Fibroblast of peridontal ligament (primary cell): Measurements from ENCODE around the gene EPHB4.
"Not testable (repeated sequence)": the region's sequence is repeated elsewhere in the genome, so short reads cannot be mapped to it uniquely, and the experiment has no call there.

Experiments
- DNase-seq: peaks from one replicate; pipeline ENCODE4 v3.0.0-alpha.2; 2010; ENCODE audit errors: extremely low read depth

EPHB4 gene

DNA sequence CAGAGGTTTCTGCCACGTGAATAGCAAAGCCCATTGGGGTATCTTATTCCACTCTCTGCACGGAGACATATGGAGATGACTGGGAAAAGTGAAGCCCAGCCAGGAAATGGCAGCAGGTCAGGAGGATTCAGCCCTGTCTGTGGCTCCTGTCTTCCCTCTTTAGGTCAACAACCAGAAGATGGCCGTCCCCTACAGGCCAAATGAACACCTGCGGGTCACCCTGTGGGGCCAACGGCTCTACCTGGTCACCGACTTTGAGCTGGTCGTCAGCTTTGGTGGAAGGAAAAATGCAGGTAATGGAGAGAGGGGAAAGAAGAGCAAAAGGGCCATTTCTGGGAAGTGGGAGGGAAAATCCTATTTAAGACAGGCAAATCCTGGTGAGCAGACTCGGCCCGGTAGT is 38.3 kb downstream of the EPHB4 start:
- no peak for DNase-seq

GRCh38 chr7:100786323-100786722 is 41.0 kb downstream of the EPHB4 start:
- DNase-seq, result no peak

DNA sequence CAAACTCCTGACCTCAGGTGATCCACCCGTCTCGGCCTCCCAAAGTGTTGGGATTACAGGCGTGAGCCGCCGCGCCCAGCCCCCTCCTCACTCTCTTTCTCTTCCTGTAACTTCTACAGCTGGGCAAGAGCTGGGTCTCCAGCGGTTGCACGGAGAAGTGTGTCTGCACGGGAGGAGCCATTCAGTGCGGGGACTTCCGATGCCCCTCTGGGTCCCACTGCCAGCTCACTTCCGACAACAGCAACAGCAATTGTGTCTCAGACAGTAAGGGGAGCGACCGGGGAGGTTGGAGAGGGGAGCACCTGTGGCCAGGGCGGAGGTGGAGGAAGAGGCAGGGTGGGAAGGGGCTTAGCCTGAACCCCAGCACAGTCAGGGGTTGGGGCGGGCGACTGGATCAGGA is 41.4 kb downstream of the EPHB4 start:
- DNase-seq, result no peak

DNA sequence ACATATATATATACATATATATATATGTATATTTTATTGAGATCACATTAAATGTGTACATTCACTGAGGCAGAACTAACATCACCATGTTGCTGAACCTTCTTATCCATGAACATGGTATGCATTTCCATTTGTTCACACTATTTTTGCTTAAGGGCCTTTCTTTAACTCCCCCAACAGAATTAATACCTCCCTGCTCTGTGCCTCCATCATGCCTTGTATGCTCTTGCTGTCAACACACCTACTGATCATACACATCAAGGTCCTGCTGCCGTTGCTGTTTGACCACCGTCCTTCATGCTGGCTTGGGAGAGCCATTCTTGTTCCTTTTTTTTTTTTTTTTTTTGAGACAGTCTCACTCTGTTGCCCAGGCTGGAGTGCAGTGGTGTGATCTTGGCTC is 43.5 kb downstream of the EPHB4 start:
- DNase-seq, result no peak

DNA sequence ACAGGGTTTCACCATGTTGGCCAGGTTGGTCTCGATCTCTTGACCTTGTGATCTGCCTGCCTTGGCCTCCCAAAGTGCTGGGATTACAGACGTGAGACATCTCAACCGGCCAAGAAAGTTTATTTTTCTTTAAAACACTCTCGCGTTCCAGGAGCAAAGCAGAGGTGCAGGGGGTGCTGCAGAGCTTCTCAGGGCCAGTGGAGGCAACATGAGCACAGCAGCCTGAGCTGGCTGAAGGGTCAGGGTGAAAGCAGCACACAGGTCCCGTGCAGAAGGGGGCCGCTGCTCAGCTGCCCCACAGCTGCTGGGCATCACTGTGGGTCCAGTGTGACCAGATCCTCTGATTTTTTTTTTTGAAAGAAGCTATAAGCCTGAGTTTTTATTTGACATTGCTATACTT is 46.1 kb downstream of the EPHB4 start:
- DNase-seq, result no peak

GRCh38 chr7:100779359-100779758 is 48.0 kb downstream of the EPHB4 start:
- DNase-seq, result no peak

GRCh38 chr7:100778061-100778621 is 49.2 kb downstream of the EPHB4 start:
- DNase-seq, result no peak

DNA sequence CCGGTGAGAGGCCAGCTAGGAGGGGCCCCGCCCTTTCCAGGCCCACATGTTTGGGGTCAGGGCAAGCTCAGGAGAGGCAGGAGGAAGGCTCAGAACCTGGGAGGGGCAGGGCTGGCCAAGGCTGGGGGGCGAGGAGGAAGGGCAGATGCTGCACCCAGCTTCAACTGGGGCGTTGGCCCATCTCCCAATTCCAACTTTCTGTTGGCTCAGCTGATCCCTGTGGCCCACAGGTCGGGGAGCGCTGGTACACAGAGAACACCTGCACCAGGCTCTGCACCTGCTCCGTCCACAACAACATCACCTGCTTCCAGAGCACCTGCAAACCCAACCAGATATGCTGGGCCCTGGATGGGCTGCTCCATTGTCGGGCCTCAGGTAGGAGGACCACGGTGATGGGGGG is 53.8 kb downstream of the EPHB4 start:
- DNase-seq, result no peak

- DNase-seq, result no peak
Measured at GRCh38 chr7:100768784-100769183, 58.5 kb downstream of the EPHB4 start.

DNA sequence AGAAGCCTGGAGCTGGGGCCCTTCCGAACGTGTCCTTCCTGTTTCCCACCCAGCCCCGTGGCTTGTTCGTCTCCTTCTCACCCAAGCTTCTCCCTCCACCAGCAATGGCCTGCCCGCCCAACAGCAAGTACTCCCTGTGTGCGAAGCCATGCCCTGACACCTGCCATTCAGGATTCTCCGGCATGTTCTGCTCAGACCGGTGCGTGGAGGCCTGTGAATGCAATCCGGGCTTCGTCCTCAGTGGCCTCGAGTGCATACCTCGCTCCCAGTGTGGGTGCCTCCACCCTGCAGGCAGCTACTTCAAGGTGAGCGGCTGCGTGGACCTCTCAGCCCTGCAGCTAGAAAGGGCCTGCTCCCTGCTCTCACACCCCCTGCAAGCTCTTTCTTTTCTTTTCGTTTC is 62.1 kb downstream of the EPHB4 start:
- no peak for DNase-seq

DNA sequence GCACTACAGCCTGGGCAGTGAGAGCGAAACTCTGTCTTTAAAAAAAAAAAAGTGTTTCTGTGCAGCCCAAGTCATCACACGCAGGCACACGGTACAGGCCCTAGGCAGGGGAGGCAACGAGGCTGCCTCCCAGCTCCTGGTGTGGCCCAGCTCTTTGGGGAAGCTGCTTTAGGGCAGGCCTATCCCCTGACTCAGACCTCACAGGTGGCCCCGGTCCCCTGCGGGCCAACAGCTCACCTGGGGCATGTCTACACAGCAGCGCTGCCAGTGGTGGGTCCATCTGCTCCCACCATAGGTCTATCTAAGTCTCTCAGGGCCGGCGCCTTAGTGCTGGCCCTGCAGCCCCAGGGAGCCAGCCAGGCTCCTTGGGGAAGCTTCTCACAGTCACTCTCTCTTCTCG is 62.5 kb downstream of the EPHB4 start:
- DNase-seq, result no peak

DNA sequence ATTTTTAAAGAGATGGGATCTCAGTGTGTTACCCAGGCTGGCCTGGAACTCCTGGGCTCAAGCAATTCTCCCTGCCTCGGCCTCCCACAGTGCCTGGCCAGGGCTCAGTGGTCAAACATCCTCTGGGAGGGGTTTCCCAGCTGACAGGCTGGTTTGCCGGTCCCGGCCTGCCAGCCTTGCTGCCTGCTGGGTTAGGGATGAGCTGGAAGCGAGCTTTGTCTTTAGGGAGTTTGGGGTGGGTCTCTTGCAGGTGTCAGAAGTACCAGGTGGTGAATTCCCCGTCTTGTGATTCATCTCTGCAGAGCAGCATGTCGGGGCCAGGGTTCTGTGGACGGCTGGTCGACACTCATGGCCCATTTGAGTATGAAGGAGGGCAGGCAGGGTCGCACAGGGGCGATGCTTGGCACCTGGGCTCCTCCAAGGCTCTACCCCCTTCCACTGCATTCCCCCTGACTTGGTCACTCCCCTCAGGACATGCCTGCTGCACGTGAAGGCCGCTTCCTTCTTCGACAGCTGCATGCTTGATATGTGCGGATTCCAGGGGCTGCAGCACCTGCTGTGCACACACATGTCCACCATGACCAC is 63.7 kb downstream of the EPHB4 start:
- no peak for DNase-seq

DNA sequence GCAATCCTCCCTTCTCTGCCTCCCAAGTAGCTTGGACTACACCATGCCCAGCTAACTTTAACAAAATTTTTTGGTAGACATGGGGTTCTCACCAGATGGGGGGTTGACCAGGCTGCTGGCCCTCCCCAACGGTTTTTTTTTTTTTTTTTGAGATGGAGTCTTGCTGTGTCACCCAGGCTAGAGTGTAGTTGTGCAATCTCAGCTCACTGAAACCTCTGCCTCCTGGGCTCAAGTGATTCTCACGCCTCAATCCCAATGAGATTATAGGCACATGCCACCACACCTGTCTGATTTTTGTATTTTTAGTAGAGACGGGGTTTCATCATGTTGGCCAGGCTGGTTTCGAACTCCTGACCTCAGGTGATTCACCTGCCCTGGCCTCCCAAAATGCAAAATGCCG is 64.5 kb downstream of the EPHB4 start:
- not testable (repeated sequence) for DNase-seq

GRCh38 chr7:100759357-100760171 is 67.8 kb downstream of the EPHB4 start:
- no peak for DNase-seq

- DNase-seq, result peak; percentile 80
Measured at GRCh38 chr7:100753750-100754149, 73.6 kb downstream of the EPHB4 start.

DNA sequence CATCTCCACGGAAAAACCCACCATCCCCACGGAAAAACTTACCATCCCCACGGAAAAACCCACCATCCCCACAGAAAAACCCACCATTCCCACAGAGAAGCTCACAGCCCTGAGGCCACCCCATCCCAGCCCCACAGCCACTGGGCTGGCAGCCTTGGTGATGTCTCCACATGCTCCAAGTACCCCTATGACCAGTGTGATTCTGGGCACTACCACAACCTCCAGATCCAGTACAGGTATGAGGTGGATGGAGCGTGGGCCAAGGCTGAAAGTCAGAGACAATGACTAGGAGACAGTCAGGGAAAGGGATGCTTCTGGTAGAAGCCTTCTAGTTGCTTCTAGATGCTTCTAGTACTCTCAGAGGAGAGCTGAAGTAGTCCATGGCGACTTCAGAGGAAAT is 74.3 kb downstream of the EPHB4 start:
- no peak for DNase-seq
